GM18511 (cell line): Measurements from ENCODE around the gene FILIP1.

Experiments
- ATAC-seq: cut with Tn5 transposase; IDR thresholded peaks from one replicate; pipeline ENCODE4 v1.9.1; 2021; ENCODE audit warnings: mild to moderate bottlenecking, moderate library complexity; ENCODE audit not compliant: unreplicated experiment

Gene FILIP1, protein sequence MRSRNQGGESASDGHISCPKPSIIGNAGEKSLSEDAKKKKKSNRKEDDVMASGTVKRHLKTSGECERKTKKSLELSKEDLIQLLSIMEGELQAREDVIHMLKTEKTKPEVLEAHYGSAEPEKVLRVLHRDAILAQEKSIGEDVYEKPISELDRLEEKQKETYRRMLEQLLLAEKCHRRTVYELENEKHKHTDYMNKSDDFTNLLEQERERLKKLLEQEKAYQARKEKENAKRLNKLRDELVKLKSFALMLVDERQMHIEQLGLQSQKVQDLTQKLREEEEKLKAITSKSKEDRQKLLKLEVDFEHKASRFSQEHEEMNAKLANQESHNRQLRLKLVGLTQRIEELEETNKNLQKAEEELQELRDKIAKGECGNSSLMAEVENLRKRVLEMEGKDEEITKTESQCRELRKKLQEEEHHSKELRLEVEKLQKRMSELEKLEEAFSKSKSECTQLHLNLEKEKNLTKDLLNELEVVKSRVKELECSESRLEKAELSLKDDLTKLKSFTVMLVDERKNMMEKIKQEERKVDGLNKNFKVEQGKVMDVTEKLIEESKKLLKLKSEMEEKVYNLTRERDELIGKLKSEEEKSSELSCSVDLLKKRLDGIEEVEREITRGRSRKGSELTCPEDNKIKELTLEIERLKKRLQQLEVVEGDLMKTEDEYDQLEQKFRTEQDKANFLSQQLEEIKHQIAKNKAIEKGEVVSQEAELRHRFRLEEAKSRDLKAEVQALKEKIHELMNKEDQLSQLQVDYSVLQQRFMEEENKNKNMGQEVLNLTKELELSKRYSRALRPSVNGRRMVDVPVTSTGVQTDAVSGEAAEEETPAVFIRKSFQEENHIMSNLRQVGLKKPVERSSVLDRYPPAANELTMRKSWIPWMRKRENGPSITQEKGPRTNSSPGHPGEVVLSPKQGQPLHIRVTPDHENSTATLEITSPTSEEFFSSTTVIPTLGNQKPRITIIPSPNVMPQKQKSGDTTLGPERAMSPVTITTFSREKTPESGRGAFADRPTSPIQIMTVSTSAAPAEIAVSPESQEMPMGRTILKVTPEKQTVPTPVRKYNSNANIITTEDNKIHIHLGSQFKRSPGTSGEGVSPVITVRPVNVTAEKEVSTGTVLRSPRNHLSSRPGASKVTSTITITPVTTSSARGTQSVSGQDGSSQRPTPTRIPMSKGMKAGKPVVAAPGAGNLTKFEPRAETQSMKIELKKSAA (N-terminal part only)

DNA sequence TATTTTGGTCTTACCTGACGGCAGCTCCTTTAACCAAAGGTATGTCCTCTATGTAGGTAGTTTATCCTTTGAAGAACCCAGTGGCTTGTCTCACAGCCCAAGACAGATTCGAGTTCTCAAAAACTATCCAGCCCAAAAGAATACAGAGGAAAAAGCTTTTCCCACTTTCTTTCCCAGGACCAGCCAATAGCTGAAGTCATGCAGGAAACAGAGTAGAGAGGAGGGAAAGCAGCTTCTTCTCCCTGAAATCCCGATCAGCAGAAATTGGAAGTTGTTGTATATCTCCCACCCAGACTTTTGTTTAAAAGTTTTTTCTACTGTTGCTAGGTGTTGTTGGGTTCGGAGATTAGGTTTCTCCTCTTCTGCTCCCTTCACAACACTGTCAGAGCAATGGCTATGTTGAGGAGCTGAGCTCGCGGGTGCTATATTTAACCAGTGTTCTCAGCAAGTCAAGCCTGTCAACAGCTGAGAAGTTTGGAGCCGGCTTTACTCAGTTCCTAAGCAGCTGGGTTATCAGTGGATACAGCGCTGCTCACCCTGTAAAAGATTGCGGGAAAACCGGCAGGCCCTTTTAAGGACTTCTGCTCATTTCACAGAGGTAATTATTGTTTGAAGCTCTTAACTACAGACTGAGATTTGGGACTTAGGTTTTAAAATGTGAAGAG is at the start of gene FILIP1:
TSS of gene FILIP1 (minus strand) at position 401 of the 665 bp plus-strand sequence. CDS start 78,828 bp downstream, outside the sequence.
- ATAC-seq = no peak

DNA sequence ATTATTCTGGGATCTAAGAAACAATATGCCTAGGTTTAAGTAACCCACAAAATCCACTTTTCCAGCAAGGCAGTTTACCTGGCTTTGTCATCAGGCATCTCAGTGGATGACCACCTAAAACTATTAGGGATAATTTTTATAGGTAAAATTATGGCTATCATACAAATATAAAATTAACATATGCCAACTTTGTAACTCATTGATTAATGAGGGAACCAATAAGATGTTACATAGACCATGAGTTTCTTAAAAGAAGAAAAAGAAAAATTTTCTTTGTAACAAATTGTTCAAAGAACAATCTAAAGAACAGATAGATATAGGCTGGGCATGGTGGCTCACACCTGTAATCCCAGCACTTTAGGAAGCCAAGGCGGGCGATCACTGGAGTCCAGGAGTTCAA is 49.7 kb upstream of the FILIP1 start:
- ATAC-seq = no peak

DNA sequence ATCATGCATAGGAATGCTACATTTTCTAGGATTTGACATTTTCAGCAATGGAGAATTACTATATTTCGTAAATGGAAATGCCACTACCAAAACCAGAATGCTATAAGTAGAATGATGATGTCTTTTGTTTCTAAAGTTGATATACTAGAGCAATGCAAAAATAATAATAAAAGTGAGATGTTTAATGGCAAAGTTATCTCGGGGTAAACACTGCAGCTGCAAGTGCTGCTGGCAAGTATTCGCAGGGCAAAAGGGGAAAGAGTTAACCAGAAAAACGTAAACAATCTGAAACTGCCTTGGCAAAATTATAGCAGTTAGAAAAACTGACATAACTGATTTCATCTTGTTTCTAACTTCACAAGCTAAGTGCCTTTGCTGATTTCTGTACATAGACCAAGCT is 45.5 kb upstream of the FILIP1 start:
- no peak for ATAC-seq

DNA sequence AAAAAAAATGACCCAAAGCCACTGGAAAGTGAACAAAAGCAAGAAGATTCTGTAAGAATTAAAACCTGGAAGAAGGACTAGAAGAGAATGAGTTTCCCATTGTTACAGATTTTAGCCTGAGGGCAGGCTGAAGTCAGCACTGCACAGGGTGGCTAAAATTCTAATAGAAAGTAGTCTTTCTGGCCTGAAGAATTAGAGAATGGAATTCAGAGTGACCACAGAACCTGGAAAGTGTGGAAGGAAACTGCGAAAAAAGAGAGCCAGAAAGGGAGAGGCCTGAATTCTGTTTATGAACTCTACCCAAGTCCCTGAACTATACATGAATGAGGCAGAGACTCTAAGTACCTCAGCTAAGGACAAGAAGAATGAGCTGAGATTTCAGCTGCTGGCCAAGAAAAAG is 38.9 kb upstream of the FILIP1 start:
- no peak for ATAC-seq

DNA sequence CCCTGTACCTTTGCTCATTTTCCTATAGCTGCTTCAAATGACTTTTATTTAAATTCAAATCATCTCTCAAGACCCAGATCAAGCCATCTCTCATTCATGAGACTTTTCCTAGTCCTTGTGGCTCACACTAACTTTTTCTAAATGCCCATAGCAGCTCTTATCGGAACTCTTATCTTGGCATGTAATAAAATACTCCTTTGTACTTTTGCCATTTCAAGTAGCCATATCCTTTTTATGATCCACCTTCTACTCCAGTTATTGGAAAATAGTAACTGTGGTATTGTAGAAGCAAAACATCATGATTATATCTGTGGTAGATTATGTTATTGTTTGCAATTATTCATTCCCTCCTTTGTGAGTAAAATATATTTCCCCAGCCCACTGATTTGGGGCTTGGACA is 37.6 kb upstream of the FILIP1 start:
- no peak for ATAC-seq

DNA sequence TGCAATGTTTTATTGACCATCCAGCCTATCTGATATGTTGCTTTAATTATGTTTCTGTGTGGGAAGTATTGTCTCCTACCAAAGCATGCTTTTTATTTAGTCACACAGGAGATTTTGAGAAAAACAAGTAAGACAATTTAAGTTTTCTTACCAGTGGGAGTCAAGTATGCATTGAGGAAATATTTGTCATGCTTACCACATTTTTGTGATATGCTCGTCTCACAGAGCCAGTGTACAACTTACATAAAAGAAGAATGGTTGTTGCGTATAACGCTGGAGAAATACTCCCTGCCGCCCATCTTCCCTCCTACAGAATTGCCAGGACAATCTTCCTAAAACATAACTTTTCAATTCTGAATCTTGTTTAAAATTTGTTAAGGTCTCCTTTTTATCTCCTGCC is 37.1 kb upstream of the FILIP1 start:
- no peak for ATAC-seq

DNA sequence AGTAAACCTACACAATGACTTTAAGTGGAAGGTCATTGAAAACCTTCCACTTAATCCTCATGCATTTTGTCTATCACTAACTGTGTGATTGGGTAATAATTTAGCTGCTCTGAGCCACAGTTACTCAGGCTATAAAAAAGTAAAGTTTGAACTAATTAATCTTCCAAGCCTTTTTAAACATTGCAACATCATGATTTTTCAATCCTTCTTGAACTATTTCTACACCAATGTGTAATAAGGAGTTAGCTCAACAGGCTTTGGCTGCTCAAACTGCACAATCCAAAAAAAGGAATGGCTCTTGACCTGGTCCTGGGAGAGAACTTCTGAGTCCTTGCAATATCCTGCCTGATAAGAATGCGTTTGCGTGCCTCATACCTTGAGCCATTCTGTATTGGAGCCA is 34.8 kb upstream of the FILIP1 start:
- ATAC-seq = no peak

DNA sequence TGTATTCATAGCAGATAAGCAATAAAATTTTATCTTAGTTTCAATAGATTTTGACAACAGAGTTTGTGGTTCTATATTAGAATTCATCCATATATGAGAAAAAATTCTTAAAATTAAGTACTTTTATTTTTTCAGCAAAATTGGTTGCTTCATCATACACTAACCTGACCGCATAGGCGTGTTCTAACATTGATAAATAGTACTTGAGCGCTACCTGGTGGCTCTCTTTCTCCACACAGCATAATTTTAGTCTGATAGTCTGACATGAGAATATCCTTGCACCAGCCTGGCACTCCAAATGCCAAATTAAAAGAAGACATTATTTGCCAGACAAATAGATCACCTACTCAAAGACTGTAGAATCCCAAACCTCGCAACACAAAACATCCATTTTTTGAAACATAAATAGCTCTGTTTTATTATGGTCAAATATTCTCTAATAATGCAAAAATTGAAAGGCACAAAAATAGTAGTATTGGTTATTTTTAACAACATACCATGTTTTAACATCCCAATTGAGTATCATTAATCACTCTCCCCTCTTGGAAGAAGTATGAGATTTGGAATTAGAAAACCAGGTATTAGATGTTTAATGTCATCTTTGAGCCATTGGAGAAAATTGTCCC is 33.0 kb upstream of the FILIP1 start:
- peak; percentile 88 for ATAC-seq

DNA sequence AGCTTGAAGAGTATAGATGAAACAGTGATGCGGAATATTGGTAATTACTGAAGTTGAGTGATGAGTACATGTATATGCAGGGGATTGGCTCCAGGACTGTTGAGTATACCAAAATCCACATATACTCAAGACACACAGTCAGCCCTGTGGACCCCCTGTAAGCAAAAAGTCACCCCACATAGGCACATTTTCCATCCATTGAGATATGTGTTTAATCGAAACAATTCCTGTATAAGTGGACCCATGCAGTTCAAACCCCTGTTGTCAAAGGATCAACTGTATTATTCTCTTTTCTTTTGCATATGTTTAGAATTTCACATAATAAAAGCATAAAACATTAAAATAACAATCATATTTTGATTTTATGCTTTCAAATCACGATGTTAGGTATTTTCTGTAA is 32.1 kb upstream of the FILIP1 start:
- ATAC-seq = no peak

DNA sequence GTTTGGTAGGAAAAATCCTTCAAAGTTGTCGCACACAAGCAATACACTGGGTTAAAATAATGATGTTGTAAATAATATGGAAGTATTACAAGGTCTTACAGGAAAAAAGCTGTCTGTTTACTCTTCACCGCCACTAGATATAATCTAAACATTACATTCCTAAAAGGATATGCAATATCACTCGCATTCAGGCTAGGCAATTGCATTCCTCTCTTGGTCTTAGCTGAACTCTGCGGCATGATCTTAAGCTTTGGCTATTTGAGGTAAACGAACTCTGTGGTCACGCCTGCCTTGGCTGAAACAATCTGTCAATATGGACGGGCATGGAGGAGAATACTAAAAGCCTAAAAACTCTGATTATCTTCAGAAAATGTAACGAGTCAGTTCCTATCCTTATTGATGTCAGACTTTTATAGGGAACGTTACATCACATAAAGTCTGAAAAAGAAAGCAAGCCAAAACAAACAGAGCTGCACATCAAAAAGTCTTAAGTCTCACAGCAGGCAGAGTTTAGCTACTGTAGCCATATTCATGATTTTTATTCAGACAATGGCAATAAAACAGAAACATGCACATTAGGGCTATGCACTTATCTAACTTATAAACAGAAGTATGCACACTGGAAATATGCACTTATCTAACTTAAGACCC is 30.8 kb upstream of the FILIP1 start:
- no peak for ATAC-seq

DNA sequence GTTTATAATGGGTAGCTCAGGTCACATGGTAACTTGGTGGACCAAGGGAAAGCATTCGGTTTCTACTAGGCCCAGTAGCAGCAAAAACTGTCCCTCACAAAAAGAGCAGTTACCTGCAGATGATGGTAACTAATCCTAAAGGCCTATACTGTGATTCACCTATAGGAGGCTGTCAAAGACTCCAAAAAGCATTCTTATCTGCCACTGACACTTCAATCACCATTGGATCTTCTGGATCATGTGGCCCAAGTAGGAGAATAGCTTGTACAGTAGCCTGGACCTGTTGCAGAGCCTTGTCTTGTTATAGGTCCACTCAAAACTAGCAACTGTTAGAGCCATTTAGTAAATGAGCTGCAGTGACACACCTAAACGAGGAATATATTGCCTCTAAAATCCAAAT is 23.2 kb upstream of the FILIP1 start:
- no peak for ATAC-seq

DNA sequence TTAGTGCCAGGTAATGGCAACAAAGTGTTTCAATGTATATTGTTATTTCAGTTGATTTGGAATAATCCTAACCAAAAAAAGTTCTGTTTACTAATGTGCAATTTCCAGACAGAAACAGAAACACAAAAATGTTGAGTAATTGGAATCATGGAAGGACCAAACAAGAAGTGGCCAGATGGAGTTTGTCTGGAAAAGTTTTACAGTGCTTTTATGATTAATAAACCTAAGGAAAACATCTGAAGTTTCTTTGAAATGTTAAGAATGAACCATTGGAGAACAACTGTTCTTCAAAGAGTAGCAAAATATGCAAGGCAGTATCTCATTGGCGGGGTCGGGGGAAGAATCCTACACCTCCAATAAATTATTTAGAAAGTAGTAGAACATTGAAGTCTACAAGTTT is 19.0 kb upstream of the FILIP1 start:
- no peak for ATAC-seq

DNA sequence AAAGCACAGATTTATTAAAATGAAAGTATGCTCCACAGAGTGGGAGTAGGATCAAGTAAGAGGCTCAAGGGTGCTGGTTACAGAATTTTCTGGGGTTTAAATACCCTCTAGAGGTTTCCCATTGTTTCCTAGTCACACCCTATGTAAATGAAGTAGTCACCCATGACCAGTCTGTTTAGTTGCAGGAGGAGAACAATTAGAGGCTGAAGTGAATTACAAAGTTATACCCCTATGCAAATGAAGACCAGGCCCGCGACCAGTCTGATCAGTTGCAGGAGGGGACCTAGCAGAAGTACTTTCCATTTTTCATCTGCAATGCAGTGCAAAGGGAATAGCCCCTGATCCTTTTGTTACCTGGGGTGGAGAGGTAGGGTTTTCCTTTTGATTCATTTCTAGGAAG is 11.8 kb upstream of the FILIP1 start:
- ATAC-seq = no peak

DNA sequence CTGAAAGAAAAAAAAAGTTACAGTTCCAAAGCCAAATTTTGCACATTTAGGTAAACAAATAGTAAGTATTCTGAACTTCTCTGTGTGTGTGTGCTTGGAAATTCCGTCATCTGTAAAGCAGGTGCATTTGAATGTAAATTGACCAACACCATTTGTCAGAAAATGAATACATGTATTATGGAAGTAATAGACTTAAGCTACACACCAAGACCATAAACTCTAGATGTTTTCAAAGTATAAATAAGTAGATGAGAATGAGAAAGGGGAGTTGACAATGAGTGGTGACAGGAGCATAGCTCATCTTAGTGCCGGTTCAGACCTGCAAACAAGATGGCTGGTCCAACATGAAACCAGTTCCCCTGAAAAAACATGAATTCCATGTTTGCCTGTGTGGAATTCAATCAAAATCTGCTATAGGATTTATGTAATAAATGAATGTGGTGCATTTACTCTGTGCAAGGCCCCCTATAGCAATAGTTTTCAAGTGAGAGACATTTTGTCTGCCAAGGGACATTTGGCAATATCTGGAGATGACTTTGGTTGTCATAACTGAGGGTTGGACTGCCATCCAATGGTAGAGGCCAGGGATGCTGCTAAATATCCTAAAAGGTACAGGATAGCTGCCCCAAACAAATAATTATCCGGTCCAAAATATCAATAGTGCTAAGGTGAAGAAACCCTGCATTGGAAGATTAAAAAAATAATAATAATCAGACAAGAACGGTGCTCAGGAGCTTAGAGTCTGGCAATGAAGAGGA is 11.0 kb upstream of the FILIP1 start:
- ATAC-seq = no peak

DNA sequence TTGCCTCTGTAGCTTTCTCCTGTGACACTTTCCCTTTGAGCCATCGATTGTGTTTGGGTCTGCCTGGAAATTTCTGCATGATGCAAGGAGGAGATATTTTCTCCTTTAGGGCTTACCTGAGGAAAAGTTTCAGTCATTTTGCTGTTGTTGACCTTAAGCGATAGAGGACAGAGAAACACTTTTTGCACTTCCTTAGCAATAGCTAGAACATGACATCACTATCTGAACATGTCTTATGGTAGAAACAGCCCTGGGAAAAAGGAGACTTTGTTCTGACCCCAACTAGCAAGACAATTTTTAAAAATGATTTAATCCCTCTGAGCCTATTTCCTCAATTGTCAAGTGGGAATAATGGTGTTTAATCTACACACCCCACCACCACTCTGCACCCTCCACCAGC is 9.7 kb upstream of the FILIP1 start:
- no peak for ATAC-seq

DNA sequence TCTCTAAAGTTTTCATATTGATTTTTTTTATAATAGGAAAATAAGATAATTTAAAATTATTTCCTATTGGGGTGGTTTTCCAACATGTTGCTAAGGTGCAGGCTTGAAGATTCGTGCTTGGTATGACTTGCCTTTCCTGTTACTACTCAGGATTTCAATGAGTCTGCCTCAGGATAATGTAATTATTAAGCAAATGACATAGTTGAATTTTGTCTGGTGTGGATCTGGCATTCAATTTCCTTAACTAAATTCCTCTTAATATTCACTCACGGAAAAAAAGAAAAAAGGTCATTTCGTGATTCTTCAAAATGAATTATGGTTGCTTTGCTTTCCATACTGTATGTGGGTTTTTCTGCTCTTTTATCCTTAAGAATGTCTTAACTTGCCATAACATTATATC is 9.3 kb upstream of the FILIP1 start:
- no peak for ATAC-seq

DNA sequence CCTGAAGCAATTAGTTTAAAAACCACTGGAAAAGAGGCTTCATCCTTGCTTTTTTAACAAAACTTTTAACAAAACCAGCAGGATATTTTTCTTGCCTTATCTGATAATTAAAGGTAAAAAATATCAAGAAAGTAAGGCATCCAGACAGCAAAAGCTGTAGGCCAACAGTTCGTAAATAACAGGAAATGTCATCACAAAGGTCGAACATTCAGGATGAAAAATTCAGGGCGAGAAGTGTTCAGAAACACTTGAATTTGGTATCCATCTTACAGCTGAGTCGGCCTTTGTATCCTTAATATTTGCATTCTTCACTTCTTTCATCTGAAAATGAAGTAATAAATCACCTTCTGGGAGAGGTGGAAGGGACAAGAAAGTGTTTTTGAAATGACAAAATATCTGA is 8.2 kb upstream of the FILIP1 start:
- no peak for ATAC-seq

DNA sequence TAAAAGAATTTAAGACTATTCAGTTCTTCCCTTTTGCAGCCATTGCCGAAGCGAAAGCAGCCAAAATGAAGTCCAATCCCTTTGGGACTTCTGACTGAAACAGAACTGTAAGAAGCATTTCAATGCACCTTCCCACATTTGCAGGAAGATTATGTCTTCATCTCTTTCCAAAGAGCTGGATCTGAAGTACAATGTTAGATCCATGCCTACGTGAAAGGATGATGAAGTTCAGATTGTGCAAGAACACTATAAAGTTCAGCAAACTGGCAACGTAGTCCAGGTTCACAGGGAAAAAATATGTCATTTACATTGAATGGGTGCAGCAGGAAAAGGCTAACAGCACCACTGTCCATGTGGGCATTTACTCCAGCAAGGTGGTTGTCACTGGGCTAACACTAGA is 6.0 kb upstream of the FILIP1 start:
- no peak for ATAC-seq

DNA sequence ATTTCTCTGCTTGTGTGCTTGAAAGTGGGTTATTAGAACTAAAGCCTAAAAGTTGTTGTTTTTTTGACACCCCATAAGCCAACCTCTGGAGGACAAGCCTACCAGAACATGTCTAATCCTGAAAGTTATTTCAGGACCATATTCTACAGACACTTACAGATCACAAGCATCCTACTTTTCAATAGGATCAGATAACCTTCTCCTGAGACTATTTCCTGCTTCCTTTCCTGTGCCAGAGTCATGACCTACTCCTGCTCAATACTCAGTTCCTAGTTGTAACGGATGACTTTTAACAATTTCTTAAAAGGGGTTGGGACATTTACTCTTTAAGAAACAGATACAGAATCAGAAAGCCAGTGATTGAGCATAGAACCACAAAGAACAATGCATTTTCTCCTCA is 5.3 kb upstream of the FILIP1 start:
- ATAC-seq = no peak
